Measurements from ENCODE around the gene RRH.

The RRH gene

DNA sequence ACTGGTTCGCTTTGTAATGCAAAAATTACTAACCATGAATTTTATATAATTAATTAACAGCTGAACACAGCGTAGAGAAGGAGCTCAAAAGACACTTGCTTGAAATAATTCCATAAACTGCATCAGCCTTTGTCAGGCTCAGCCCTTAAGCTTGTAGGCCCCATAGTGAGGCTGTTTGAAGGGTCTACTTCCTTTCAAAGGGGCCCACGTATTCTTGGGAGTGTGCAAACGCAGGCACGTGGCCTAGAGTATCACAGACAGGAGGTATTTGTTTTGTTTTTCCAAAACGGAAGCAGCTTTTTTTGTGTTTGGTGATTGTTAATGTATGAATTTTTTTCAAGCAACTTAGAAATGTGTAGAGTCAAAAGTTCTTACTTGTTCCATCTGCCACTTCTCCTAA, 59.3 kb downstream of the RRH start:
- DNase-seq (ENCODE audit: low read depth), result no peak

- DNase-seq (ENCODE audit: low read depth), result no peak
Observed at GRCh38 chr4:109890076-109890475, 62.3 kb downstream of the RRH start.
